NCI-H1436 (cell line): Measurements from ENCODE around the gene OR2G6.
"Not testable (repeated sequence)": the region's sequence is repeated elsewhere in the genome, so short reads cannot be mapped to it uniquely, and the experiment has no call there.

Source experiments
- DNase-seq: peaks from one replicate; lab custom pipeline; 2025; lab: John Stamatoyannopoulos, UW

OR2G6 gene

DNA sequence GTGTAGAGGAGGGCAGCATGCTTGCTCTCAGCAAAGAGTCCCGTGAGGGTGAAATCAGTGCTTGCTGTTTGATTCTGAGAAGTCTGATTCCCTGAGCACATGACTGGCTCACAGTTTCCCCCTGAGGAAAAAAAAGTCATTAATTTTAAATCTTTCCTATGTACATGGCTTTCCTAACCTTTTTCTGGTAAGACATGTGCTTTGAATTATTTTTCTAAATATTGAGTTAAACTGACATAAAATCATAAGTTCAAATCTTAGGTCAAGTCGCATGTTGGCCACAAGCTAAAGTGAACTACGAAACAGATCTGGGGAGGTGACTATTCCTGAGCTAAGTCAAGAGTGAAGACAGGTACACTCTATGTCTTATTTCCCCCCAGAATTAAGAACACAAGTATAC, 66.8 kb downstream of the OR2G6 start, which contains the start of gene OR2T34:
Gene OR2T34, minus strand, starts transcription at position 101 of the 400 bp plus-strand sequence. Its CDS starts 0 bp downstream, at position 101.
- not testable (repeated sequence) for DNase-seq

DNA sequence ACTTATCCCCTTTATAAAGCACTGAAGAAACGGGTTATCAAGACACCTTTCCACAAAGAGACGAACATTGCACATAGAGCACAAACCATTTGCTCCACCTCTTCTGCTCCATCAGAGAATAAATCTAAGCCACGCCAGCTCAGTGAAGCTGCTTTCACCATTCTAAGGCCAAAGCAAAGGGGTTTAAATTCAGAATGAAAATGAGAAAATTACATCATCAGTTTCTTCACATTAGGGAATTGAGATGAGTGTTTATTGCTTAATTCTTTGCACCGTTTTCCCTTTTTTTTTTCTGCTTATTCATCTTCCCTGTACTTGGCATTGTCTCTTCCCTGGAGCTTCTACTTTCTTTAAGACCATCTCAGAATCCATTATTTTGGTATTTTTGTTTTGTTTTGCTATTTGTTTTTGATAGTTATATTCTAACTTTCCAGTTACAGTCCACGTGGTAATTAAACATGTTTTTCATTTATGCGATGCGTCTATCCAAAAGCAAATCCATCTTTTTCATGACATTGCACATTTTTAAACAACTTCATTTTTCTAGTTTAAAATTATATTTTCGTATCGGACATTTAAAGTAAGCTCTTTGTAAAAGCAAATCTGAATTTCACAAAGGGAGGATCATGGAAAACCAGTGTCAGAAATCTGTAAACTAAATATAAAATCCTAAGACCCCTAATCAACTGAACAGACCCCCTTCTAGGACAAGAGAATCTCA, 68.5 kb downstream of the OR2G6 start:
- DNase-seq = no peak
